BE2C (cell line): ENCODE results near the gene ALDH7A1.

Experiments used
- DNase-seq: peaks from one replicate; pipeline ENCODE4 v3.0.0-alpha.2; 2020
- H3K27me3 ChIP-seq: fragments of 250-450 bp; sonication (Bioruptor Pico); 2 replicates; pipeline ENCODE4 v1.5.1; 2020; ENCODE audit warnings: mild to moderate bottlenecking
- H3K36me3 ChIP-seq: fragments of 250-450 bp; sonication (Bioruptor Pico); 2 replicates; pipeline ENCODE4 v1.5.1; 2020; ENCODE audit warnings: mild to moderate bottlenecking
- H3K4me1 ChIP-seq: fragments of 250-450 bp; sonication (Bioruptor Pico); 2 replicates; pipeline ENCODE4 v1.5.1; 2020
- H3K4me3 ChIP-seq: 2 replicates; pipeline ENCODE4 v1.5.1; 2011; ENCODE audit warnings: low read depth, low read length
- H3K9me3 ChIP-seq: fragments of 250-450 bp; sonication (Bioruptor Pico); 2 replicates; pipeline ENCODE4 v1.5.1; 2020
- TF ChIP-seq, protein P1 (sequence below): IDR thresholded peaks from 2 replicates; pipeline ENCODE4 v1.5.1; 2012; ENCODE audit warnings: mild to moderate bottlenecking, low read depth, low read length

The ALDH7A1 gene

GRCh38 chr5:126514131-126514557, 80.9 kb downstream of the ALDH7A1 start:
- no peak for DNase-seq
- H3K27me3 ChIP-seq = no peaks in the 10 kb centered on the region
- TF ChIP-seq, protein P1, sequence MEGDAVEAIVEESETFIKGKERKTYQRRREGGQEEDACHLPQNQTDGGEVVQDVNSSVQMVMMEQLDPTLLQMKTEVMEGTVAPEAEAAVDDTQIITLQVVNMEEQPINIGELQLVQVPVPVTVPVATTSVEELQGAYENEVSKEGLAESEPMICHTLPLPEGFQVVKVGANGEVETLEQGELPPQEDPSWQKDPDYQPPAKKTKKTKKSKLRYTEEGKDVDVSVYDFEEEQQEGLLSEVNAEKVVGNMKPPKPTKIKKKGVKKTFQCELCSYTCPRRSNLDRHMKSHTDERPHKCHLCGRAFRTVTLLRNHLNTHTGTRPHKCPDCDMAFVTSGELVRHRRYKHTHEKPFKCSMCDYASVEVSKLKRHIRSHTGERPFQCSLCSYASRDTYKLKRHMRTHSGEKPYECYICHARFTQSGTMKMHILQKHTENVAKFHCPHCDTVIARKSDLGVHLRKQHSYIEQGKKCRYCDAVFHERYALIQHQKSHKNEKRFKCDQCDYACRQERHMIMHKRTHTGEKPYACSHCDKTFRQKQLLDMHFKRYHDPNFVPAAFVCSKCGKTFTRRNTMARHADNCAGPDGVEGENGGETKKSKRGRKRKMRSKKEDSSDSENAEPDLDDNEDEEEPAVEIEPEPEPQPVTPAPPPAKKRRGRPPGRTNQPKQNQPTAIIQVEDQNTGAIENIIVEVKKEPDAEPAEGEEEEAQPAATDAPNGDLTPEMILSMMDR = no peak
- no peaks in the 10 kb centered on the region for H3K36me3 ChIP-seq
- no peaks in the 10 kb centered on the region for H3K9me3 ChIP-seq
- peaks cover 14% of the 10 kb centered on the region for H3K4me1 ChIP-seq
- no peak overlapping the region for H3K4me3 ChIP-seq

GRCh38 chr5:126513703-126514102, 81.3 kb downstream of the ALDH7A1 start:
- no peaks in the 10 kb centered on the region for H3K27me3 ChIP-seq
- H3K9me3 ChIP-seq = no peaks in the 10 kb centered on the region
- no peak overlapping the region for H3K4me3 ChIP-seq
- DNase-seq = no peak
- peaks cover 14% of the 10 kb centered on the region for H3K4me1 ChIP-seq
- no peaks in the 10 kb centered on the region for H3K36me3 ChIP-seq
- TF ChIP-seq, protein P1 = no peak

DNA sequence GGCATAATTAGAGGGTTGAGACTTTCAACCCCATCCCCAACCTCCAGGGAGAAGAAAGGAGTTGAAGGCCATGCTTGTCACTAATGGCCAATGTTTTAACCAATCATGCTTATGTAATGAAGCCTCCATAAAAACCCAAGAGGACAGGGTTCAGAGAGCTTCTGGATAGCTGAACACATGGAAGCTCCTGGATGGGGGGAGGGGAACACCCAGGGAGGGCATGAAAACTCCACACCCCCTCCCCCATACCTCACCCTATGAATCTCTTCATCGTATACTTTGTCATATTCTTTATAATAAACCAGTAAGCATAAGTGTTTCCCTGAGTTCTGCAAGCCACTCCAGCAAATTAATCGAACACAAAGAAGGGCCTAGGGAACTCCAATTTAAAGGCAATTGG, 81.7 kb downstream of the ALDH7A1 start:
- DNase-seq = no peak
- H3K9me3 ChIP-seq = no peaks in the 10 kb centered on the region
- no peaks in the 10 kb centered on the region for H3K36me3 ChIP-seq
- H3K4me1 ChIP-seq = peaks cover 14% of the 10 kb centered on the region
- TF ChIP-seq, protein P1 = no peak
- H3K27me3 ChIP-seq = no peaks in the 10 kb centered on the region
- no peak overlapping the region for H3K4me3 ChIP-seq

- no peaks in the 10 kb centered on the region for H3K27me3 ChIP-seq
- TF ChIP-seq, protein P1 = no peak
Measured at GRCh38 chr5:126512451-126512850, 82.6 kb downstream of the ALDH7A1 start.

DNA sequence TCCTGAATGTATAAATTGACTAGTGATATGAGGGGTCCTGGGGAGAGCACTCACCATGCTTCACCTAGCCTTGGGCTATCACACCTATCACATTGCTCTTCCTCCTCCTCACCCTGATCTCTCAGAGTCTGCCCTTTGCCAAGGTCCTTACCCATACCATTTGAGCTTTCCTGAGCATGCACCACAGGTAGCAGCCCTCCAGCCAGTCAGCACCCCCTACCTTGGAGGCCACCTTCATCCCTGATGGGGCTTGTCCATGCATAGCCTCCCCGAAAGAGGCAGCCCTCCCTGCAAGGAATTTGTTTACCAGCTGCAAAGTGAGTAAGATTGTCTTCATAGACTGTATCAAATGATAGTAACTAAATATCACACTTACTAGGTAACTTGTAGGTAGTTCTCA, 83.1 kb downstream of the ALDH7A1 start:
- Histone ChIP-seq H3K4me1 (peaks cover 13% of the 10 kb centered on the region), H3K36me3 (no peaks in the 10 kb centered on the region), H3K27me3 (no peaks in the 10 kb centered on the region), H3K9me3 (no peaks in the 10 kb centered on the region), H3K4me3 (no peak overlapping the region)
- TF ChIP-seq, protein P1 = no peak
- DNase-seq = no peak

More at GRCh38 chr5:126512451-126512850, 82.6 kb downstream of the ALDH7A1 start:
- no peak overlapping the region for H3K4me3 ChIP-seq
- H3K4me1 ChIP-seq = peaks cover 14% of the 10 kb centered on the region
- H3K36me3 ChIP-seq = no peaks in the 10 kb centered on the region
- DNase-seq = no peak
- H3K9me3 ChIP-seq = no peaks in the 10 kb centered on the region

DNA sequence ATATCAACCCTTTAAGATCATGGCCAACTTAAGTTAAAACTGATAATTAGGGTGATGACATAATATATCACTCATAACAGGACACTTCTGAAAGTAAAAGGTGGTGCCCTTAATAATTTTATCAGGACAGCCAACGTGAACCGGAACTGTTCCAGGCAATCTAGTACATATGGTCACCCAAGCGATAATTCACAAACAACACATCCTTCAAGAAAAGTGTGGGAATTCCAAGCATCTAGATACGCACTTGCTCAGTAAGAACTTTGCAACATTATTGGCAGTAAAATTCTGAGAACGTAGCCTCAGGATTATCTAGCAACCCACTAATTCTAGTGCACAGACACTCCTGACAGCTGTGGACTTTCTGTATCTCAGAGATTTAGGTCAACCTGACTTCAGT, 85.7 kb downstream of the ALDH7A1 start:
- H3K4me1 ChIP-seq = no peaks in the 10 kb centered on the region
- TF ChIP-seq, protein P1 = no peak
- no peak overlapping the region for H3K4me3 ChIP-seq
- no peaks in the 10 kb centered on the region for H3K36me3 ChIP-seq
- no peaks in the 10 kb centered on the region for H3K9me3 ChIP-seq
- no peak for DNase-seq
- H3K27me3 ChIP-seq = no peaks in the 10 kb centered on the region
